ENCODE measurements around the gene SOX13.
A peak's percentile ranks its signal among the peaks of the same experiment; 100 is the strongest.

Gene SOX13

DNA sequence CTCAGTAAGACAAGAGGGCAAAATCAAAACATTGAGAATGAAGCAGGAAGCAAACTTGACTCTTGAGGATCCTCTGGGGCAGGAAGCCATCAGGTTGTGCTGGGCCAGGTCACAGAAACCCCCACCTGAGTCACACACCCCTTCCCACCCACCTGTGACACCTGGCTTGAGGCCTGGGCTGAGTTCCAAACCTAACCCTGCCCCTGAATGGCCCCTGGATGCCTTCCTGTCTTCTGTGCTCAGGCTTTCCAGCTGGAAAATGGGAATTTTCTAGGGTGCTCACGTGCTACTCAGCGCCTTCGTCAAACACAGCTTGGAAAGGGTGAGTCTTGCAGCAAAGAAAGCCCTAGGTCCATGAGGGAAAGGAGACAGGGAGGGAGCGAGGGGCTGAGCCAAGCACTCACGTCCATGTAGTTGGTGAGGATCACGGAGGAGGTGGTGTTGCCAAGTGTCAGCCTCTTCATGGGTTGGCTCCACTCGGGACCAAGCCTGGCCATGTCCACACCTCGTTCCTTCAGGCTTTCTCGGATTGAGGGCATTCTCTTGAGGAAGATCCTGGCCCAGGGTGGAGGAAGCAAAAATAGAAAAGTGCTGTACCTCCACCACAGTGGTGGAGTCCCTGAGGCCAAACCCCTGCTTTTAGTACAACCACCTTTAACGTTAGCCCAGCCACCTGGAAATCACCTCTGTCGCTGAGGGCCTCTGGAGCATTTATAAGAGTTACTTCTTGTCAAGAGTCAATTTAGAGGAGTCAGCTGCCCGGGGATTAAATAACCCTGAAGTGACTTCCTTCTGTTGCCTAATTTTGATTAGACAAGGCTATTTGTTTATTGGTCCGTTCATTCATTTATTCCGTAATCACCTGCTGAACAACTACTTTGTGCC, 88.9 kb downstream of the SOX13 start:
- TF ChIP-seq, protein P1, sequence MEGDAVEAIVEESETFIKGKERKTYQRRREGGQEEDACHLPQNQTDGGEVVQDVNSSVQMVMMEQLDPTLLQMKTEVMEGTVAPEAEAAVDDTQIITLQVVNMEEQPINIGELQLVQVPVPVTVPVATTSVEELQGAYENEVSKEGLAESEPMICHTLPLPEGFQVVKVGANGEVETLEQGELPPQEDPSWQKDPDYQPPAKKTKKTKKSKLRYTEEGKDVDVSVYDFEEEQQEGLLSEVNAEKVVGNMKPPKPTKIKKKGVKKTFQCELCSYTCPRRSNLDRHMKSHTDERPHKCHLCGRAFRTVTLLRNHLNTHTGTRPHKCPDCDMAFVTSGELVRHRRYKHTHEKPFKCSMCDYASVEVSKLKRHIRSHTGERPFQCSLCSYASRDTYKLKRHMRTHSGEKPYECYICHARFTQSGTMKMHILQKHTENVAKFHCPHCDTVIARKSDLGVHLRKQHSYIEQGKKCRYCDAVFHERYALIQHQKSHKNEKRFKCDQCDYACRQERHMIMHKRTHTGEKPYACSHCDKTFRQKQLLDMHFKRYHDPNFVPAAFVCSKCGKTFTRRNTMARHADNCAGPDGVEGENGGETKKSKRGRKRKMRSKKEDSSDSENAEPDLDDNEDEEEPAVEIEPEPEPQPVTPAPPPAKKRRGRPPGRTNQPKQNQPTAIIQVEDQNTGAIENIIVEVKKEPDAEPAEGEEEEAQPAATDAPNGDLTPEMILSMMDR (IDR thresholded peaks at IDR 0.05; ENCODE audit: control insufficient read depth, extremely low read depth, insufficient read depth): no peak
- DNase-seq (ENCODE audit: low read depth): no peak

DNA sequence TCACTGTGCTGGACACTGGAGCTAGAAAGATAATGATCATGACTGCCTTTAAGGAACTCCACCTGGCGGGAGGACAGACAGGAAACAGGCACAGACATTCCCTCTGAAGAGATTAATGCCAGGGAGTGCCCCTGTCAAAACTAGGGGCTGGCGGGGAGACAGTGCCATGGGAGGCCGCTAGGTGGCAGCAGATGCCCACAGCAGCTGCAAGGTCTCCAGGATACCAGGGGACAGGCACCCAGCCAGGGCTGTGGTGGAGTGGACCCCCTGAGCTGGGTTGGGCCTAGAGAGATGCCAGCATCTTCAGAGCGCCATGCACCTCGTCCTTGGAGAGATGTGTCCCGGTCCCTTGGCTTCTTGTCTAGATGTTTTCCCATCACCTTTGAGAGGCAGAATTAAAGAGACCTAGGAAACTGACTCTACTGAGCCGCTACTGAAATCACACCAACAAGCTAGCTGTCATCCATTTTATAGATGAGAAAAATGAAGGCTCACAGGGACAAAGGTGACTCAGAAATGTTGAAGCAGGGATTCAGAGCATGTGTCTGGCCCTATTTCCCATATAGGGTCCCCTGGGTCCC, 89.7 kb downstream of the SOX13 start:
- H3K4me3 ChIP-seq (ENCODE audit: low read depth, low read length): no peak overlapping the region
- TF ChIP-seq, protein P1 (IDR thresholded peaks at IDR 0.05; ENCODE audit: control insufficient read depth, extremely low read depth, insufficient read depth): peak; percentile 97
- DNase-seq (ENCODE audit: low read depth): peak; percentile 83

More for the DNA sequence above, 88.9 kb downstream of the SOX13 start:
- H3K4me3 ChIP-seq (ENCODE audit: low read depth, low read length): no peak overlapping the region

- TF ChIP-seq, protein P1 (IDR thresholded peaks at IDR 0.05; ENCODE audit: control insufficient read depth, extremely low read depth, insufficient read depth): no peak
- no peak for DNase-seq (ENCODE audit: low read depth)
- H3K4me3 ChIP-seq (ENCODE audit: low read depth, low read length): no peak within 1 kb of the TSS
These were observed 93.3 kb downstream of the SOX13 start, which contains the start of gene REN for GRCh38 chr1:204166219-204166618. TSS of gene REN (minus strand) at chr1:204166337. CDS start at chr1:204166293, 44 bp downstream.

DNA sequence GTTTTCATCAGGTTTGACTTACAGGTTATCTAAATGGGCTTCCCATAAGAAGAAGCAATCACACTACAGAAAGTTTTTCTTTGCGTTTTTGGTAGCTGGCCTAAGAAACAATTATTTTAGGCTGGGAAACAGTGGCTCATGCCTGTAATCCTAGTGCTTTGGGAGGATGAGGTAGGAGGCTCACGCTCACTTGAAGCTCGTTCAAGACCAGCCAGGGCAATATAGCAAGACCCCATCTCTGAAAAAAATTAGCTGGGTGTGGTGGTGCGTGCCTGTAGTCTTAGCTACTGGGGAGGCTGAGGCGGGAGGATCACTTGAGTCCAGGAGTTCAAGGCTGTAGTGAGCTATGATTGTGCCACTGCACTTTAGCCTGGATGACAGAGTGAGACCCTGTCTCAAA, 94.8 kb downstream of the SOX13 start:
- DNase-seq (ENCODE audit: low read depth): no peak
- TF ChIP-seq, protein P1 (IDR thresholded peaks at IDR 0.05; ENCODE audit: control insufficient read depth, extremely low read depth, insufficient read depth): no peak
- no peak overlapping the region for H3K4me3 ChIP-seq (ENCODE audit: low read depth, low read length)

GRCh38 chr1:204169858-204170257, 96.9 kb downstream of the SOX13 start:
- DNase-seq (ENCODE audit: low read depth): no peak
- no peak overlapping the region for H3K4me3 ChIP-seq (ENCODE audit: low read depth, low read length)
- TF ChIP-seq, protein P1 (IDR thresholded peaks at IDR 0.05; ENCODE audit: control insufficient read depth, extremely low read depth, insufficient read depth): no peak

DNA sequence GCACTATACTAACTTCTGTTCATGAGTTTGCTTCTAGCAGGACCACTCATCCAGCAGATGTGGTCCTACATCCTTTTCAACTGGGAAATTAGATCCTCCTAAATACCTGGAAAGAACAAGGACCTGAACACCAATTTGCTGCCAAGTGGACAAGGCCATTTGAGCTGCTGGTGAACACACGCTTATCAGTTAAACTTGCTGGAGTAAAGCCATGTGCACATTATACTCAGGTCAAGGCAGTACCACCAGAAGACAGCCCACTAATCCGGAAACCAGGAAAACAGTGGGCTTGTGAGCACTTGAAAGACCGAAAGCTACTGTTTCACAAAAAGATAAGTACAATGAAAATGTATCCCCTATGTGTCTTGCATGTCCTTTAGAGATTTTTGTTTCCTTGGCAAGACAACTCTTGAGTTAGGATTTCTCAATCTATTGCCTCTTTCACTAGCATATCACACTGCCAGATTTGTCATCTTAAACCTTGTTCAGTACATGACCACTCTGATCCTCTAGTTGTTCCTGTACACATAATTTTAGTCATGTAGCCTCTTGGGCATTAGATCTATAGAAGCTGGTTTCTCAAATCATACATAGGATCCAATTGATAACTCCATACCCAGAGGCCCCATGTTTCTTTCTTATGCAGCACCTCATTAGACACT, 97.7 kb downstream of the SOX13 start:
- DNase-seq (ENCODE audit: low read depth): no peak
- TF ChIP-seq, protein P1 (IDR thresholded peaks at IDR 0.05; ENCODE audit: control insufficient read depth, extremely low read depth, insufficient read depth): no peak
- no peak overlapping the region for H3K4me3 ChIP-seq (ENCODE audit: low read depth, low read length)
